ENCODE measurements around the gene NGDN. TPM values are rescaled to one million over a fixed set of nuclear protein-coding genes. Genes with fewer than 3 reads are reported as not detected.
A peak's percentile ranks its signal among the peaks of the same experiment; 100 is the strongest.

Gene NGDN
- total RNA-seq, 1 donor from 2014 or later: 67.4 TPM

- TF ChIP-seq, protein P1, sequence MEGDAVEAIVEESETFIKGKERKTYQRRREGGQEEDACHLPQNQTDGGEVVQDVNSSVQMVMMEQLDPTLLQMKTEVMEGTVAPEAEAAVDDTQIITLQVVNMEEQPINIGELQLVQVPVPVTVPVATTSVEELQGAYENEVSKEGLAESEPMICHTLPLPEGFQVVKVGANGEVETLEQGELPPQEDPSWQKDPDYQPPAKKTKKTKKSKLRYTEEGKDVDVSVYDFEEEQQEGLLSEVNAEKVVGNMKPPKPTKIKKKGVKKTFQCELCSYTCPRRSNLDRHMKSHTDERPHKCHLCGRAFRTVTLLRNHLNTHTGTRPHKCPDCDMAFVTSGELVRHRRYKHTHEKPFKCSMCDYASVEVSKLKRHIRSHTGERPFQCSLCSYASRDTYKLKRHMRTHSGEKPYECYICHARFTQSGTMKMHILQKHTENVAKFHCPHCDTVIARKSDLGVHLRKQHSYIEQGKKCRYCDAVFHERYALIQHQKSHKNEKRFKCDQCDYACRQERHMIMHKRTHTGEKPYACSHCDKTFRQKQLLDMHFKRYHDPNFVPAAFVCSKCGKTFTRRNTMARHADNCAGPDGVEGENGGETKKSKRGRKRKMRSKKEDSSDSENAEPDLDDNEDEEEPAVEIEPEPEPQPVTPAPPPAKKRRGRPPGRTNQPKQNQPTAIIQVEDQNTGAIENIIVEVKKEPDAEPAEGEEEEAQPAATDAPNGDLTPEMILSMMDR (IDR thresholded peaks at IDR 0.05; ENCODE audit: insufficient read depth, low read length, severe bottlenecking): no peak
- peaks cover 1% of the 10 kb centered on the region for H3K27me3 ChIP-seq (ENCODE audit: control insufficient read depth, insufficient read depth, low read length)
- no peak for FAIRE-seq
- H3K36me3 ChIP-seq (ENCODE audit: control insufficient read depth, insufficient read depth, low read length): no peaks in the 10 kb centered on the region
- DNase-seq (ENCODE audit: low read depth): no peak
- no peak overlapping the region for H3K4me3 ChIP-seq (ENCODE audit: low read depth, low read length)
Observed at GRCh38 chr14:23447361-23448350, 21.8 kb upstream of the NGDN start.

DNA sequence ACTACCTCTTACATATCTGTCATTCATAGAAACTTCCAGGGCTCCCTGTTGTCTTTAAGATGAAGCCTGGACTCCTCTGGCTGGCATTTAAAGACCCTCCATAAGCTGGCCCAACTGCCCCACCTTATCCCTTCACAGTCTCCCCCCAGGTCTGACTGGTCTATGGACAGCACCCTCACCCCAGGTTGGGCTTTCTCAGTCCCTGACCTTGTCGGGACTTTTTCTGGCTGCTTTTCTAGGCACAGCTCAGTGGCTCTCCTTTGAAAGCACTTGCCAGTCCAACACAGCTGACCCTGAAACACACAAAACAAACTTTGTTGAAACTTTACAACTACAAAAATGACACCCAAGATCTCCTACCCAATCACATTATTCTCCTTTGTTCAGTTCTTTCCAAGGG is 20.2 kb upstream of the NGDN start:
- TF ChIP-seq, protein P1 (IDR thresholded peaks at IDR 0.05; ENCODE audit: insufficient read depth, low read length, severe bottlenecking): no peak

GRCh38 chr14:23450379-23450778 is 19.1 kb upstream of the NGDN start:
- TF ChIP-seq, protein P1 (IDR thresholded peaks at IDR 0.05; ENCODE audit: insufficient read depth, low read length, severe bottlenecking): no peak
- Histone ChIP-seq H3K27me3 (ENCODE audit: control insufficient read depth, insufficient read depth, low read length) (no peaks in the 10 kb centered on the region), H3K4me3 (ENCODE audit: low read depth, low read length) (no peak overlapping the region), H3K36me3 (ENCODE audit: control insufficient read depth, insufficient read depth, low read length) (no peaks in the 10 kb centered on the region)
- DNase-seq (ENCODE audit: low read depth): no peak
- no peak for FAIRE-seq

More for the DNA sequence above, 20.2 kb upstream of the NGDN start:
- FAIRE-seq: no peak
- Histone ChIP-seq H3K4me3 (ENCODE audit: low read depth, low read length) (no peak overlapping the region), H3K27me3 (ENCODE audit: control insufficient read depth, insufficient read depth, low read length) (no peaks in the 10 kb centered on the region), H3K36me3 (ENCODE audit: control insufficient read depth, insufficient read depth, low read length) (no peaks in the 10 kb centered on the region)
- no peak for DNase-seq (ENCODE audit: low read depth)

- TF ChIP-seq, protein P1 (IDR thresholded peaks at IDR 0.05; ENCODE audit: insufficient read depth, low read length, severe bottlenecking): no peak
- Histone ChIP-seq H3K36me3 (ENCODE audit: control insufficient read depth, insufficient read depth, low read length) (no peaks in the 10 kb centered on the region), H3K4me3 (ENCODE audit: low read depth, low read length) (no peak overlapping the region), H3K27me3 (ENCODE audit: control insufficient read depth, insufficient read depth, low read length) (no peaks in the 10 kb centered on the region)
- FAIRE-seq: no peak
- no peak for DNase-seq (ENCODE audit: low read depth)
Observed at GRCh38 chr14:23452237-23452636, 17.3 kb upstream of the NGDN start.

- Histone ChIP-seq H3K27me3 (ENCODE audit: control insufficient read depth, insufficient read depth, low read length) (no peaks in the 10 kb centered on the region), H3K36me3 (ENCODE audit: control insufficient read depth, insufficient read depth, low read length) (no peaks in the 10 kb centered on the region), H3K4me3 (ENCODE audit: low read depth, low read length) (no peak overlapping the region)
- TF ChIP-seq, protein P1 (IDR thresholded peaks at IDR 0.05; ENCODE audit: insufficient read depth, low read length, severe bottlenecking): no peak
- peak; percentile 93 for FAIRE-seq
- peak; percentile 80 for DNase-seq (ENCODE audit: low read depth)
Observed at GRCh38 chr14:23454445-23454856, 15.1 kb upstream of the NGDN start.

Measured in bronchial epithelial cell (primary cell).